ENCODE data around the gene CDCA4.
"Not testable (repeated sequence)": the region's sequence is repeated elsewhere in the genome, so short reads cannot be mapped to it uniquely, and the experiment has no call there.

Gene CDCA4

DNA sequence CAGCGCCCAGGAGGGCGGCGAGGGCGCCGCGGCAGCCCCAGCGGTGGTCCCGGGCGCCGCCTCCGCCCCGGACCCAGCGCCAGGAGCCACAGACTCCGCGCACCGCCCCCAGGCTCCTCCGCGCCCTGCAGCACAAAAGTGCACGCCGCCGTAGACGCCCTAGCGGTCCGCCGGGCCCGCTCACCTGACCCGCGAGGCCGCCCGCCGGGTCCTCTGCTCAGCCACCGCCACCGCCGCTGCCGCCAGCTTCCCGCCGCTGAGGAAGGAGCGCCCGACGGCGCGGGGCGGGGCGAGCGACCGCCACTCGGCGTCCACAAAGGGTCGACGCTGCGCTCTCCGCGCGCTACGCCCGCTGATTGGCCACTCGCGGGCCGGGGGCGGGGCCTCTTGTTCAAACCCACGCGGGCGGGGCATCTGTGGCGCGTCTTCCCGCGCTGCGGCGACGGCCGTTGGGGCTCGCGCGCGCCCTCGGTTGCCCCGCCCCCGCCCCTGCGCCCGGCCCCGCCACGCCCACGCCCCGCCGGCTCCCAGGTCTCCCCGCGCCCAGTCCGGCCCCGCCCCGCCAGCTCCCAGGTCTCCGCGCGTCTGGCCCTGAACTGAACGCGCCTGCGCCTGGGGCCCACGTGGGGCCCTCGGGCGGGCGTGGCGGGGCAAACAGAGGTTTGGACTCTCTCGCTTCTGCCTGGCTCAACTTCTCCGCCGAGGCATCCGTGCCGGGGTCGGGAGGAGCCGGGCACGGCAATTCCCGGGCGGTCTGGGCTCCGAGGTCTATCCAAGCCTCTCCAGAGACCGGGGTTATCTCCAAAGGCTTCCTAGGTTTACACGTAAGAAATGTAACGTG is at the start of gene CDCA4:
Gene CDCA4, minus strand, starts transcription at position 269 of the 841 bp plus-strand sequence. CDS start 9,154 bp downstream, outside the sequence.
- DNase-seq = peak; percentile 99

- no peak for DNase-seq
Observed at GRCh38 chr14:105069871-105070759, 49.2 kb upstream of the CDCA4 start.

GRCh38 chr14:105069522-105069870 is 48.6 kb upstream of the CDCA4 start:
- no peak for DNase-seq

GRCh38 chr14:105068818-105069217 is 47.9 kb upstream of the CDCA4 start:
- no peak for DNase-seq

DNA sequence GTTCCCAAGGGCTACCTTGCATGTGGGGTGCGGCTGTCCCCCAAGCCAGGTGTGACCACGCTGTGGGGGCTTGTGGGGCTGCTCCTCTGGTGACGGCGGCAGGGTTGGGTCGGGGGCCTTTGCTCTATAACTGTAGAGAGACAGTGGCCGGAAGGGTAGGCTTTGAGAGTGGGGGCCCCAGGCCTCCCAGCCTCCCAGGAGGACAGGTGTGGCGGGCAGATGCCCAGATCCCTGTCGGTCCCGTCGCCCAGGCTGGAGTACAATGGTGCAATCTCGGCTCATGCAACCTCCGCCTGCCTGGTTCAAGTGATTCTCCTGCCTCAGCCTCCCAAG is 47.1 kb upstream of the CDCA4 start:
- no peak for DNase-seq

GRCh38 chr14:105067140-105067968 is 46.5 kb upstream of the CDCA4 start:
- no peak for DNase-seq

GRCh38 chr14:105066240-105067071 is 45.6 kb upstream of the CDCA4 start:
- no peak for DNase-seq

- peak; percentile 55 for DNase-seq
Observed at GRCh38 chr14:105065280-105066228, 44.7 kb upstream of the CDCA4 start, which contains the start of gene GPR132. GPR132 (minus strand) TSS chr14:105065430; CDS start chr14:105055420, 10,010 bp downstream.

GRCh38 chr14:105064721-105065143 is 43.8 kb upstream of the CDCA4 start:
- DNase-seq = no peak

DNA sequence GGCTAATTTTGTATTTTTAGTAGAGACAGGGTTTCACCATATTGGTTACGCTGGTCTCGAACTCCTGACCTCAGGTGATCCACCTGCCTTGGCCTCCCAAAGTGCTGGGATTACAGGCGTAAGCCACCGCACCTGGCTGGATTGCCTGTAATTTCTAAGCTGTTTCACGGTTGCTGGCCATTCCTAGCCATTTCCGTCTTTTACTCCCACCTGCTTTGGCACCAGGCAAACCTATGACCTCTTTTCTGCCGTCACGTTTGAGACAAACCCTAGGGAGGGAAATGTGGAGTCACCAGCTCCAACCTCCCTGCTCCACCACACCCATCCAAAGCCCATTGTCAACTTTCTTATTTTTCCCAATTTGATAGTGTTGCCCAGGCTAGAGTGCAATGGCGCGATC is 43.1 kb upstream of the CDCA4 start:
- no peak for DNase-seq

DNA sequence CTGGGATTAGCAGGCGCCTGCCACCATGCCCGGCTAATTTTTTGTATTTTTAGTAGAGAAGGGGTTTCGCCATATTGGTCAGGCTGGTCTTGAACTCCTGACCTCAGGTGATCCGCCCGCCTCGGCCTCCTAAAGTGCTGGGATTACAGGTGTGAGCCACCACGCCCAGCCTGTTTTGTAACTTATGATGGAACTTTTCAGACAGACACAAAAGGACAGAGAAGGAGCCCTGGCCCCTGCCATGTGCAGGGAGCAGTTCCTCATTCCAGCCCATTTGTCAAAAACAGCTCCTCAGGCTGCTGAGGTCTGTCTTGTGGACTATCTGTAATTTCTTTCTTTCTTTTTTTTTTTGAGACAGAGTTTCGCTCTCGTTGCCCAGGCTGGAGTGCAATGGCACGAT is 42.6 kb upstream of the CDCA4 start:
- not testable (repeated sequence) for DNase-seq

DNA sequence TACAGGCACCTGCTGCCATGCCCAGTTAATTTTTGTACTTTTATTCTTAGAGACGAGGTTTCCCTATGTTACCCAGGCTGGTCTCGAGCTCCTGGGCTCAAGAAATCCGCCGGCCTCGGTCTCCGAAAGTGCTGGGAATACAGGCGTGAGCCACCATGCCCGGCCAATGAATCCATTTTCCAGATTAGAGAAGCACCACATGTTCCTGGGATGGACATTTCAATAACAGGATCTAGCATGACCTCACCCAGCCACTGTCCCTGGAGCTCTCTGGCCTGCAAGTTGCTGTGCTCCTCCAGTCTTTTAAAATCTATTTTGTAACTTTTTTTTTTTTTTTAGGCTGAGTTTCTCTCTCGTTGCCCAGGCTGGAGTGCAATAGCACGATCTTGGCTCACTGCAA is 42.2 kb upstream of the CDCA4 start:
- no peak for DNase-seq

DNA sequence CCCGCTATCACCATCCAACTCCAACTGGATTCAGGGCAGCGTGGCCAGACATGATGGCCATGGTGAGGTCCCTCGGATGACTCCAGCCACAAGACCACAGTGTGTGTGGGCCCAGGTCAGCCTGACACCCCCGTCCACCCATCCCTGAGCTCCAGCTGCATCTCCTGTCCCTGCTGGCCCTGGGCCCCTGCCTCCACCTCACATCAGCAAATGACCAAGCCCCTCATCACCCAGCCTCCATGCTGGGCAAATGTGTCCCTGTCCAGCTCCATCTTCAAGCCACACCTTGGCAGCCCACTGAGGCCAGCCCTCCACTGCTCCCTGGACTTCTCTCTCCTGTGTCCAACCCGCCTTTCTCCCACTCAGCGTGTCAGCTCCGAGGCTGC is 41.2 kb upstream of the CDCA4 start:
- DNase-seq = no peak

DNA sequence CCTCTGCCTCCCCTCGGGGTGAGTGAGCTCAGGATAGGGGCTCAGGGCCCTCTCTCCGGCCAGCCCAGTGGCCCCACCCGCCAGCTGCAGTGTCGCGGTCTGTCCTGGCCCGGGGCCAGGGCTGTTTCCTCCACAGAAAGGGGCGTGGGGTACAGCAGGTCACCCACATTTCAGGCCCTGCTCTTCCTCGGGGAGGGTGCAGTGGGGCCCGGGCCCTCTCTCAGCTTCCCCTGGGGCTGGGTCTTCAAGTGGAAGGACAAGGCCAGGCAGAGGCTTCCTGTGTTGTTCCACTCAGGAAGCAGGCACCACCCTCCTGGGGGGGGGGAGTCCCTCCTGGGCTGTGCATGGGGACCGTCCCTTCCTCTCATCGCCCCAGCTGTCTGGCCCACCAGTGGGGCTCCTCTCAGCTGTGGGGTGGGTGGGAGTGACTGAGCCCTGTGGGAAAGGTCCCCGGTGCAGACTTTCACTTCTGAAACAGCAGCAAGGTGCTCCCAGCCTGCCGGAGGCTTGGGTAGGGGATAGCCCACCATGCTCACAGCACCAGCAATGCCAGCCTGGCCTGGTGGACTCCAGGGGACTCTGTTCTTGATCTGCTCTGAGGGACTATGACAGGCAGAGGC is 40.7 kb upstream of the CDCA4 start:
- no peak for DNase-seq

DNA sequence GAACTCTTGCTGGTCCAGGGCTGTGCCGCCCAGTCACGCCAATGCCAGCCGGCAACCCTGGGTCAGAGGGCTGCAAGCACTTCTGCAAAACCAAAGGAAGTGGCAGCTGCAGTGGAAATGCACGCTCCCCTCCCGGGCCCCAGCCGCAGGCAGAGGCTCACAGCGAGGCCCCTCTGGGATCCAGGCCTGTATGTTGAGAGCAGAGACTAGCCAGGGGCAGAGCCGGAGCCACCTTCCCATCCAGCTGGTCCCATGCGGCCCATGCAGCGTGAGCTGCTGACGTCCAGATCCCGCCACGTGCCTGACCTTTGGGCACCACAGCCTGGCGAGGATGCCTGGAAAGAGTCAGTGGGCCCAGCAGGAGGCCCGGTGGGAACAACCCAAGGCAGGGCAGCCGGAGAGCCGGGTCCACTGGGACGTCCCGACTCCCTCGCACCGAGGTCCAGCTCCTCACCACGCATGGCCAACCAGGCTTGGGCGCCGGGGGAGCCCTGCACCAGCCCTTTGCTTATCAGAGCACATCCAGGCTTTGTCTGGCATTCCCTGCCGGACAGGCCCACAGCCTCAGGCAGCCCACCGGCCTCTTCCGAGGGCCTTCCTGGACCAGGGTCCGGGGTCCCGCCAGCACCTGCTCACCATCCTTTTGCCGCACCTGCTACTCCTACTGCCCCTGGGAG is 40.0 kb upstream of the CDCA4 start:
- no peak for DNase-seq

- DNase-seq = no peak
Observed at GRCh38 chr14:105059925-105060565, 39.2 kb upstream of the CDCA4 start.

GRCh38 chr14:105059035-105059924 is 38.4 kb upstream of the CDCA4 start:
- no peak for DNase-seq

GRCh38 chr14:105058521-105059034 is 37.7 kb upstream of the CDCA4 start:
- no peak for DNase-seq

Data from OCI-M1 (cell line).